Glutamatergic neuron (in vitro differentiated cells): ENCODE results near the gene BOC. TPM values are rescaled to one million over a fixed set of nuclear protein-coding genes. Genes with fewer than 3 reads are reported as not detected.

Experiments
- DNase-seq: peaks from one replicate; pipeline ENCODE4 v3.0.0; 2022
- H3K27ac Mint-ChIP-seq: one replicate; pipeline ENCODE4 v1.8.0; 2020; ENCODE audit warnings: mild to moderate bottlenecking, mixed read lengths, inconsistent platforms; ENCODE audit not compliant: unreplicated experiment
- H3K27me3 Mint-ChIP-seq: one replicate; pipeline ENCODE4 v1.8.0; 2020; ENCODE audit warnings: mild to moderate bottlenecking, moderate library complexity, mixed read lengths, inconsistent platforms; ENCODE audit not compliant: unreplicated experiment
- H3K36me3 Mint-ChIP-seq: one replicate; pipeline ENCODE4 v1.8.0; 2020; ENCODE audit warnings: mild to moderate bottlenecking, mixed read lengths, inconsistent platforms; ENCODE audit not compliant: unreplicated experiment
- H3K4me1 Mint-ChIP-seq: one replicate; pipeline ENCODE4 v1.8.0; 2020; ENCODE audit warnings: mild to moderate bottlenecking, low read depth, mixed read lengths, inconsistent platforms; ENCODE audit not compliant: unreplicated experiment
- H3K4me3 Mint-ChIP-seq: one replicate; pipeline ENCODE4 v1.8.0; 2020; ENCODE audit warnings: mild to moderate bottlenecking, mixed read lengths, inconsistent platforms; ENCODE audit not compliant: unreplicated experiment
- H3K9me3 Mint-ChIP-seq: one replicate; pipeline ENCODE4 v1.8.0; 2020; ENCODE audit warnings: mild to moderate bottlenecking, moderate library complexity, mixed read lengths, inconsistent platforms; ENCODE audit not compliant: unreplicated experiment
- total RNA-seq: library from RNA; stranded (reverse); fragmentation: NEBNext Ultra II Directional; extraction: Animal tissue kit (Norgen Biotek cat#: 25700); gene quantifications from one replicate; pipeline ENCODE4 v1.2.1, GENCODE V29; 2021; ENCODE audit not compliant: unreplicated experiment
- TF ChIP-seq, protein P1 (sequence below): fragments of 200-600 bp; sonication (generic); IDR thresholded peaks from one replicate; pipeline ENCODE4 v1.5.0; 2021; ENCODE audit not compliant: partially characterized antibody, unreplicated experiment

BOC gene
- total RNA-seq, 1 donor from 2014 or later = 32.9 TPM

DNA sequence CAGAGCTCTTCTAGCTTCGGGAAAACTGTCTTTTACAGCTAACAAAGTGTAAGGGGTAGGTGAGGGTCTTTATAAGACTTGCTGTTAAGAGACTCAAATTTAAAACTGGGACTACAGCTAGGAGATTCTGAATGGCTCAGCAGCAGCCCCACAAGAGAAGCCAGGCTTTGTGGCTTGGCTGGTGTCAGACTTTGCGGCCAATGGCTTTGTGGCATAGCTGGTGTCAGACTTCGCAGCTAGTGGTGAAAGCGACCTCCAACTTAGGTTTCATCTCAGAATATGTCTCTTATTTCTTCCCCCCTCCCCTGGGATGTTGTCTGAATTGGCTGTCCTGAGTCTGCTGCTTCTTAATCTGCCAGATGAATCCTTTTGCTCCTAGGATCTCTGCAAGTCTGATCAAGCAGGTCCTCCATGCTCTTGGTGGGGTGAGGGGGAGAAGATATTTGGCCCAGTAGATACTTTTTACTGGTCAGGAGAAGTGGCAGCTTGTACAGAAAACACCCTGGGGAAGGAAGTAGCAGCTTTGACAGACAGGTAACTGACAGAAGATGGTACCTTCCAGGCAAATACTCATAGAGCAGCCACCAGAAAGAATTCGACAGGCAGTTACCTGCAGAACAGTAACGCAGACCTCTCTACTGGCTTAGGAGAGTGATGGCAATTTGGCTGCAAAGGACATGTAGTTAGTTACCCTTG lies 8.4 kb downstream of the BOC start:
- H3K27ac Mint-ChIP-seq = no peak overlapping the region
- no peak overlapping the region for H3K4me3 Mint-ChIP-seq
- H3K4me1 Mint-ChIP-seq = peaks cover 24% of the 10 kb centered on the region
- peaks cover 4% of the 10 kb centered on the region for H3K9me3 Mint-ChIP-seq
- H3K27me3 Mint-ChIP-seq = peaks cover 2% of the 10 kb centered on the region
- no peak for DNase-seq
- TF ChIP-seq, protein P1, sequence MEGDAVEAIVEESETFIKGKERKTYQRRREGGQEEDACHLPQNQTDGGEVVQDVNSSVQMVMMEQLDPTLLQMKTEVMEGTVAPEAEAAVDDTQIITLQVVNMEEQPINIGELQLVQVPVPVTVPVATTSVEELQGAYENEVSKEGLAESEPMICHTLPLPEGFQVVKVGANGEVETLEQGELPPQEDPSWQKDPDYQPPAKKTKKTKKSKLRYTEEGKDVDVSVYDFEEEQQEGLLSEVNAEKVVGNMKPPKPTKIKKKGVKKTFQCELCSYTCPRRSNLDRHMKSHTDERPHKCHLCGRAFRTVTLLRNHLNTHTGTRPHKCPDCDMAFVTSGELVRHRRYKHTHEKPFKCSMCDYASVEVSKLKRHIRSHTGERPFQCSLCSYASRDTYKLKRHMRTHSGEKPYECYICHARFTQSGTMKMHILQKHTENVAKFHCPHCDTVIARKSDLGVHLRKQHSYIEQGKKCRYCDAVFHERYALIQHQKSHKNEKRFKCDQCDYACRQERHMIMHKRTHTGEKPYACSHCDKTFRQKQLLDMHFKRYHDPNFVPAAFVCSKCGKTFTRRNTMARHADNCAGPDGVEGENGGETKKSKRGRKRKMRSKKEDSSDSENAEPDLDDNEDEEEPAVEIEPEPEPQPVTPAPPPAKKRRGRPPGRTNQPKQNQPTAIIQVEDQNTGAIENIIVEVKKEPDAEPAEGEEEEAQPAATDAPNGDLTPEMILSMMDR = no peak
- no peaks in the 10 kb centered on the region for H3K36me3 Mint-ChIP-seq

- Mint-ChIP-seq H3K27ac (no peak overlapping the region), H3K4me3 (no peak overlapping the region), H3K9me3 (peaks cover 4% of the 10 kb centered on the region), H3K36me3 (no peaks in the 10 kb centered on the region), H3K4me1 (peaks cover 17% of the 10 kb centered on the region), H3K27me3 (no peaks in the 10 kb centered on the region)
- TF ChIP-seq, protein P1 = no peak
- DNase-seq = no peak
These were observed 9.4 kb downstream of the BOC start for GRCh38 chr3:113220721-113221120.

GRCh38 chr3:113221721-113222257 lies 10.4 kb downstream of the BOC start:
- H3K36me3 Mint-ChIP-seq = no peaks in the 10 kb centered on the region
- H3K4me1 Mint-ChIP-seq = peaks cover 17% of the 10 kb centered on the region
- H3K4me3 Mint-ChIP-seq = no peak overlapping the region
- H3K27ac Mint-ChIP-seq = no peak overlapping the region
- DNase-seq = no peak
- H3K27me3 Mint-ChIP-seq = no peaks in the 10 kb centered on the region
- H3K9me3 Mint-ChIP-seq = peaks cover 3% of the 10 kb centered on the region
- TF ChIP-seq, protein P1 = no peak

GRCh38 chr3:113222451-113223086 lies 11.2 kb downstream of the BOC start:
- no peak overlapping the region for H3K27ac Mint-ChIP-seq
- no peaks in the 10 kb centered on the region for H3K27me3 Mint-ChIP-seq
- peaks cover 3% of the 10 kb centered on the region for H3K9me3 Mint-ChIP-seq
- TF ChIP-seq, protein P1 = no peak
- no peaks in the 10 kb centered on the region for H3K36me3 Mint-ChIP-seq
- no peak for DNase-seq
- no peak overlapping the region for H3K4me3 Mint-ChIP-seq
- H3K4me1 Mint-ChIP-seq = peaks cover 17% of the 10 kb centered on the region
